DMS53 (cell line): ENCODE results near the gene SLC6A14.

Experiments used
- DNase-seq: peaks from one replicate; lab custom pipeline; 2025; lab: John Stamatoyannopoulos, UW

The SLC6A14 gene

GRCh38 chrX:116436358-116436816, at the start of gene SLC6A14:
Gene SLC6A14, plus strand, starts transcription at chrX:116436606. Its CDS starts 104 bp downstream, at chrX:116436710.
- DNase-seq: peak; percentile 92

- DNase-seq: no peak
Measured at GRCh38 chrX:116395752-116396151, 40.7 kb upstream of the SLC6A14 start.

- no peak for DNase-seq
Measured at GRCh38 chrX:116399681-116400080, 36.7 kb upstream of the SLC6A14 start.

- peak; percentile 24 for DNase-seq
Measured at GRCh38 chrX:116409219-116409618, 27.2 kb upstream of the SLC6A14 start.

- DNase-seq: no peak
Measured at GRCh38 chrX:116413273-116413672, 23.1 kb upstream of the SLC6A14 start.

GRCh38 chrX:116417214-116417613, 19.2 kb upstream of the SLC6A14 start:
- DNase-seq: peak; percentile 54

GRCh38 chrX:116417968-116418367, 18.4 kb upstream of the SLC6A14 start:
- DNase-seq: peak; percentile 25

- no peak for DNase-seq
Measured at GRCh38 chrX:116427978-116428377, 8.4 kb upstream of the SLC6A14 start.

GRCh38 chrX:116435597-116435996, 809 bp upstream of the SLC6A14 start:
- DNase-seq: peak; percentile 15

GRCh38 chrX:116449156-116449555, 12.8 kb downstream of the SLC6A14 start:
- DNase-seq: no peak

GRCh38 chrX:116462822-116463221, 26.4 kb downstream of the SLC6A14 start, which contains the start of gene CT83:
Gene CT83, minus strand, starts transcription at chrX:116462976. Its CDS starts 120 bp downstream, at chrX:116462856.
- no peak for DNase-seq

GRCh38 chrX:116480059-116480458, 43.7 kb downstream of the SLC6A14 start:
- no peak for DNase-seq

GRCh38 chrX:116490104-116490503, 53.7 kb downstream of the SLC6A14 start:
- peak; percentile 43 for DNase-seq

- no peak for DNase-seq
Measured at GRCh38 chrX:116493271-116493670, 56.9 kb downstream of the SLC6A14 start.

- peak; percentile 21 for DNase-seq
Measured at GRCh38 chrX:116499780-116500179, 63.4 kb downstream of the SLC6A14 start.
